Panc1 (cell line): ENCODE results near the gene LRIG3.

Experiments used
- CTCF ChIP-seq: fragments of 450-650 bp; IDR thresholded peaks from 2 replicates; pipeline ENCODE4 v1.5.1; 2017; ENCODE audit warnings: mild to moderate bottlenecking
- POLR2AphosphoS5 ChIP-seq: IDR thresholded peaks from 2 replicates; pipeline ENCODE4 v1.6.1; 2012; ENCODE audit warnings: mild to moderate bottlenecking, low read depth, low read length, moderate library complexity

- TF ChIP-seq POLR2AphosphoS5 = no peak
- no peak for TF ChIP-seq CTCF
These were observed 59.5 kb downstream of the LRIG3 start for GRCh38 chr12:58860788-58861240.
